Measurements from ENCODE around the gene MECR. TPM values are rescaled to one million over a fixed set of nuclear protein-coding genes. Genes with fewer than 3 reads are reported as not detected.
"Not testable (repeated sequence)": the region's sequence is repeated elsewhere in the genome, so short reads cannot be mapped to it uniquely, and the experiment has no call there.

The MECR gene
- total and polyA plus RNA-seq, 8 donors = 8.9 to 47.8 (median 17.8) TPM

- Histone ChIP-seq H3K36me3 (peaks cover 4 to 53% (median 48%) of the 10 kb centered on the region in 4 donors), H3K4me3 (no peak overlapping the region), H3K27ac (no peak overlapping the region), H3K27me3 (no peaks in the 10 kb centered on the region), H3K9me3 (no peaks in the 10 kb centered on the region), H3K4me1 (peaks cover 0 to 5% (median 2%) of the 10 kb centered on the region in 4 donors)
- DNase-seq = no peak
- intact Hi-C loops (cut with DNase I; ENCODE audit: low total_unique reads) = no loop called here
- TF ChIP-seq CTCF (IDR thresholded peaks at IDR 0.05) (no peak), EP300 (IDR thresholded peaks at IDR 0.05) (no peak), POLR2A (IDR thresholded peaks at IDR 0.05) (no peak), POLR2AphosphoS5 (IDR thresholded peaks at IDR 0.05) (no peak)
- 79 to 90% (median 86%) methylated on average over 5 of the region's 5 CpGs for WGBS, 5 donors
These were observed 6.3 kb downstream of the MECR start for GRCh38 chr1:29224356-29224837.

GRCh38 chr1:29223521-29223920, 7.2 kb downstream of the MECR start:
- intact Hi-C loops (cut with DNase I; ENCODE audit: low total_unique reads) = no loop called here
- no peaks in the 10 kb centered on the region for H3K9me3 ChIP-seq
- 81 to 85% (median 82%) methylated on average over 5 to 6 of the region's 6 CpGs for WGBS, 5 donors
- TF ChIP-seq POLR2AphosphoS5 (IDR thresholded peaks at IDR 0.05) (no peak), CTCF (IDR thresholded peaks at IDR 0.05) (no peak), POLR2A (IDR thresholded peaks at IDR 0.05) (no peak), EP300 (IDR thresholded peaks at IDR 0.05) (no peak)
- peaks cover 4 to 58% (median 50%) of the 10 kb centered on the region in 4 donors for H3K36me3 ChIP-seq
- no peak overlapping the region for H3K4me3 ChIP-seq
- H3K27me3 ChIP-seq = no peaks in the 10 kb centered on the region
- no peaks in the 10 kb centered on the region for H3K4me1 ChIP-seq
- no peak for DNase-seq
- no peak overlapping the region for H3K27ac ChIP-seq

- Histone ChIP-seq H3K27me3 (no peaks in the 10 kb centered on the region), H3K4me1 (no peaks in the 10 kb centered on the region), H3K27ac (no peak overlapping the region), H3K9me3 (no peaks in the 10 kb centered on the region), H3K36me3 (peaks cover 4 to 64% (median 52%) of the 10 kb centered on the region in 4 donors), H3K4me3 (no peak overlapping the region)
- intact Hi-C loops (cut with DNase I; ENCODE audit: low total_unique reads) = no loop called here
- no peak for DNase-seq
- WGBS, 5 donors = 76 to 100% (median 90%) methylated on average over 1 of the region's 1 CpG
- TF ChIP-seq CTCF (IDR thresholded peaks at IDR 0.05) (no peak), EP300 (IDR thresholded peaks at IDR 0.05) (no peak), POLR2A (IDR thresholded peaks at IDR 0.05) (no peak), POLR2AphosphoS5 (IDR thresholded peaks at IDR 0.05) (no peak)
These were observed 8.0 kb downstream of the MECR start for GRCh38 chr1:29222686-29223085.

- H3K27ac ChIP-seq; H3K4me1 ChIP-seq; DNase-seq; H3K4me3 ChIP-seq; intact Hi-C loops (cut with DNase I; ENCODE audit: low total_unique reads); H3K27me3 ChIP-seq; H3K9me3 ChIP-seq: not testable (repeated sequence)
- peaks cover 4 to 65% (median 52%) of the 10 kb centered on the region in 4 donors for H3K36me3 ChIP-seq
- WGBS, 5 donors = 78 to 93% (median 91%) methylated on average over 6 of the region's 6 CpGs
These were observed 8.5 kb downstream of the MECR start for GRCh38 chr1:29222260-29222659.

GRCh38 chr1:29221296-29221695, 9.4 kb downstream of the MECR start:
- intact Hi-C loops (cut with DNase I; ENCODE audit: low total_unique reads) = no loop called here
- TF ChIP-seq POLR2A (IDR thresholded peaks at IDR 0.05) (no peak), EP300 (IDR thresholded peaks at IDR 0.05) (no peak), CTCF (IDR thresholded peaks at IDR 0.05) (no peak), POLR2AphosphoS5 (IDR thresholded peaks at IDR 0.05) (no peak)
- Histone ChIP-seq H3K36me3 (peaks cover 4 to 71% (median 54%) of the 10 kb centered on the region in 4 donors), H3K27me3 (no peaks in the 10 kb centered on the region), H3K4me3 (no peak overlapping the region), H3K27ac (no peak overlapping the region), H3K9me3 (no peaks in the 10 kb centered on the region), H3K4me1 (no peaks in the 10 kb centered on the region)
- no peak for DNase-seq
- WGBS, 5 donors = 92 to 96% (median 94%) methylated on average over 3 of the region's 3 CpGs
